Measurements from ENCODE around the gene AGRP.
A peak's percentile ranks its signal among the peaks of the same experiment; 100 is the strongest.

The AGRP gene

DNA sequence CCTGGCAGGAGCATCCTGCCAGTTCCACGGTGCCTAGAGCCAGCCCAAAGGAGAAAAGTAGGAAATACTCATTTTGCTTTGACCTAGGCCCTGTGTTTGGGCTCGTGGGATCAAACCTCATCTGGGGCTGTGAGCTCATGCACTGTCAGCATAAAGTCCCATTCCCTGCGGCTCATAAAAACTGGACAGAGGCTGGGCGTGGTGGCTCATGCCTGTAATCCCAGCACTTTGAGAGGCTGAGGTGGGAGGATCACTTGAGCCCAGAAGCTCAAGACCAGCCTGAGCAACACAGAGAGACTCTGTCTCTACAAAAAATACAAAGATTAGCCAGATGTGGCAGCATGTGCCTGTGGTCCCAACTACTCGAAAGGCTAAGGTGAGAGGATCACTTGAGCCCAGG lies 20.3 kb downstream of the AGRP start:
- DNase-seq (ENCODE audit: low spot score): no peak

DNA sequence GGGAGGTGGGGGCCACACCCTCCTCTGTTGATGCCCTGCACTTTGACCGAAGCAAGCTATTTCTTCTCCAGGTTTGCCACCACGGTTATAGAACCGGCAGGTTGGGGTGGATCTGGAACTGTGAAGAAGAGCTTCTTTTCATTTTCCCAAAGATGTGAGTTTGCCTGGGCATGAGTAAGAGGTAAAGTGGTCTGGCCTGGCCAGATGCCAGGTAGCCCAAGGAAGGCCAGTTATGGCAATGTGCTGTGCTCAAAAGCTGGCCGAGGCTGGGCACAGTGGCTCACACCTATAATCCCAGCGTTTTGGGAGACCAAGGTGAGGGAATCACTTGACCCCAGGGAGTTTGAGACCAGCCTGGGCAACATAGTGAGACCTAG lies 21.1 kb downstream of the AGRP start:
- no peak for DNase-seq (ENCODE audit: low spot score)

DNA sequence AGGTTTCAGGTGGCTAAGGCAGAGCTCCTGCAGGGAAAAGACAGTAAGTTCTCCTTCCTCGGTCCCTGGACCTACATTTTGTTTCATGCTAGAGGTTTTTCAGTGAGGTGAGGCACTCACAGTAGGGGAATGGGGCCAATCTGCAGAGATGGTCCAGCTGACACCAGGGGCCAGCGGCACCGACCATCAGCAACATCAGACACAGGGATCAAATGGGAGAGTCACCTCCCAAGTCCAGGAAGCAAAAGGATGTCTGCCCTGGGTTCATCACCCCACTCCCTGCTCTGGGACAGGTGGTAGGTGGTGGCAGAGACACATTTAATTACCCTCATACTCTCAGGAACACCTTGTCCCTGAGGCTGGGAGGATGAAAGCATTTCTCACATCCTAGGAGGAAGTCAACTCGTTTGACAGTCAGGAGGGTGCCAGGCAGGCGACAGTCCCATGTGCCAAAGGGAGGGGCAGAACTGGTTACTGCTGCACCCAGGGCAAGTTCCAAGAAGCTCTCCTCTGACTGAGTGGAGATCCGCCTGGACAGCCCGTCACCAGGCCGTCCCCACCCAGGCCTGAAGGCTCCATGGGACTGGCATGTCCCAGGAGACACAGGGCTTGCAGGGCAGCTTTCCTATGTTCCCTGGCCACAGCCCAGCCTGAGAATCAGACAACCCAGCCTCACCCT lies 21.6 kb downstream of the AGRP start:
- DNase-seq (ENCODE audit: low spot score): no peak

DNA sequence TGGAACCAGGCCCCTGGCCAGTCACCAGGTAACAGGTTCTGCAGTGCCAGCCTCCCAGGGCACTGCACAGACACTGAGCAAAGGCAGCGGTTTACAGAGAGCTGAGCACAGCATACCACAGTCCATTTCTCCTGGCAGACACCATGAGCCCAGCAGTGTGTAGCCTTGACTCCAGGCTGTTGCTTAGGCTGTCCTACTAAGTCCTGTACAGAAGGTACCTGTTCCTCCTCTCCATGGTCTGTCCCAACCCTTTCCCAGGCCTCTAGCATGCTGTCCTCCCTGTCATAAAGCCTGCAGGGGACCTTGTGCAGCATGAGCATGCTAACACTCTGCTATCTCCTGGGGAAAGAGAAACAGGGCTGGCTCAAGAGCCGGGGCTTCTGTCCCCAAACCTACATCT lies 22.4 kb downstream of the AGRP start:
- DNase-seq (ENCODE audit: low spot score): no peak

DNA sequence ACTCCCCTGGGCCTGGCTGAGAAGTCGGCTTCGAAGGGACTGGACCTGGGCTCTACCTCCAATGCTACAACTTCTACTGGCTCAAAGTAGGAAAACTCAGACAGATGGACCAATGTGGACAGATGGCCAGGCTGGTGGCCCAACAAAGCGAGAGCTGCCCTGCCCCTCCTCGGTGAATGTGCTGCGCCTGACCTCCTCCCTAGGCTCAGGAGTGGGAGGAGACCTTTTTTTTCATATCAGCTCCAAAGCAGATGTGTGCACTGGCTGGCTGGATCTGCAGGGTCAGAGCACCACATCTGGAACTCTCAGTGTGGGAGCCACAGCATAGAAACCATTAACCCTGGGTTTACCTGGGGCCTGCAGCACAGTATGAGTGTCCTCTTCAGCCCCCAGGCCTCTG lies 23.2 kb downstream of the AGRP start:
- no peak for DNase-seq (ENCODE audit: low spot score)

DNA sequence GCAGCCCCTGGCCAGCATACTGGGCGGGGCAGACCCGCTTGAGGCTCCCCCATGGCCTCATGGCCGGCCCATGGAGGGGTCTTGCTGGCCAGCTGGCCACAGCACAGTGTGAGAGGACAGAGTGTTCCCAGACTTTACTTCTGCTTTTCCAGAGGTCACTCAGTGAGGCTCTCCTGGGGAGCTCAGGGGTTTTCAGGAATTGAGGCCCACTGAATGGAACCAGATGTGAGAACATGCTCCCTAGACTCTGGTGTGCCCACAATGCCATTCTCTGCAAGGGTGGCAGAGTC lies 23.5 kb downstream of the AGRP start:
- DNase-seq (ENCODE audit: low spot score): no peak

DNA sequence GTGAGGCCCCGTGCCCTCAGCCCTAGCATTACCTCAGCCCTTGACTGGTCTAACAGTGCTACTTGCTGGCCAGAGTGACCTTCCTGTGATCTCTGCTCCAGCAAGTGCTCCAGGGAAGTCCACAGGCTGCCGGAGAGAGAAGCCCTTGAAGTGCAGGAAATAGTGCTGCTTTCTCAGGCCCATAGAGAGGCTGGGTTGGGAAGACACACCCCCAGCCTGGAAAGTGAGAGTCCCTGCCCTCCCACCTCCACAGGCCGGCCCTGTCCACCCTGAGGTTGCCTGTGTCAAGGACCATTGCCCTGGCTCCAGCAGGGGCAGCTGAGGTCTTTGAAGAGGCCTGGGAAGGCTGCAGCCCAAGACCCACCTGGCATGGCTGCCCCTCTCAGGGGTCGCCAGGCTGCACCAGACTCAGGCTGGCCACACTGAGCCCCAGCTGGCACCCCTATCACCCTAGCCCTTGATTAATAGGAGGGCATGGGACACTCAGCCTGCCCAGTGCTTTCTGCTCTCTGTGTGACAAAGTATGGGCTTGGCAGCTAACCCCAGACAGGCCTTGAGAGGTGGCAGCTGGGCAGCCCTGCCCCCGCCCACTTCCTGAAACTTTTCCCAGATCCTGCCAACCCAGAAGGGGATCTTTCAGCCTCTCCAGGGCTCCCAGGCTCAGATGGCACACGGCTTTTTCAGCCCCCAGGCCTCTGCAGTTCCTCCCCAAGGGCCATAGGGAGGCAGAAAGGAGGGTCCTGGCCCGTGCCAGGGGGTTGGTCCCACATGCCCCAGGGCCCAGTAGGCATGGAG lies 24.1 kb downstream of the AGRP start:
- DNase-seq (ENCODE audit: low spot score): no peak

DNA sequence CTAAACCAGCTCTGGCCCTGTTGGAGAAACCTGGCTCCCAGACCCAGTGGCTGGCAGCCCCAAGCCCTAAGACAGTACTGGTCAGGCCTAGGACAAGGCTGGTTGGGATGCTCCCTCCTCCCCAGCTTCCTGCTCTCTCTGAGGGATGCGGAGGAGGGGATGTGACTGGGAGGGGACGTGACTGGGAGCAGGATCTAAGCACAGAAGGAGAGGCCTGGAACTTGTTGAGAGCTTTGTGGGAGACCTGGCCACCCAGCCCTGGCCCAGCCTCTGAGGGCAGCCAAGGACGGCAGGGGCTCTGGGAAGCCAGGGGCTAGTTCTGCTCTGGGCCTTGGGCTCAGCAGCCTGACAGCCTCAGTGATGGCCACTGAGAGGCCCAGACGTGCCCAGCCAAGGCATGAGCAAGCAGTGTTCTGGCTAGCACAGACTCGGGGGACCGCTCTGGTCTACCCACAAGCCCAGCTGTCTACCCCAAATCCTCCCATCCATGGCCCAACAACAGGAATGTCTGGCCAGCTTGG lies 25.2 kb downstream of the AGRP start:
- DNase-seq (ENCODE audit: low spot score): no peak

DNA sequence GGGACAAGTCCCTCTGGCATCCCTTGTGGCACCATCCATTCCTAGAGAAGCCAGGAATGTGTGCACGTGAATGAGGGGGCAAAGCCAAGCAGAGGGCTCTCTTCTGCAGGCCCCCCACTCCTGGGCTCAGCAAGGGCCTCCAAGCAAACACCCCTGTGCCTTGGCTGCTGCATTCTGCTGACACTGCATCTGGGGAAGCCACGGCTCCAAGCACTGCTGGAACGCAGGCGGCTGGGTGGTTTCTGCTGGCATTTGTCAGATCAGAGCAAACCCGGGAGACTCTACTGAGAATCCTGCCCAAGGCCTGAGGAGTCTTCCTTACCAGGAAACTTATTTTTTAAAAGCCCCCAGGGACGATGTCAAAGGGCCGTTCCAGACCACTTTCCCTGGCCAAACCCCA lies 25.7 kb downstream of the AGRP start:
- DNase-seq (ENCODE audit: low spot score): no peak

DNA sequence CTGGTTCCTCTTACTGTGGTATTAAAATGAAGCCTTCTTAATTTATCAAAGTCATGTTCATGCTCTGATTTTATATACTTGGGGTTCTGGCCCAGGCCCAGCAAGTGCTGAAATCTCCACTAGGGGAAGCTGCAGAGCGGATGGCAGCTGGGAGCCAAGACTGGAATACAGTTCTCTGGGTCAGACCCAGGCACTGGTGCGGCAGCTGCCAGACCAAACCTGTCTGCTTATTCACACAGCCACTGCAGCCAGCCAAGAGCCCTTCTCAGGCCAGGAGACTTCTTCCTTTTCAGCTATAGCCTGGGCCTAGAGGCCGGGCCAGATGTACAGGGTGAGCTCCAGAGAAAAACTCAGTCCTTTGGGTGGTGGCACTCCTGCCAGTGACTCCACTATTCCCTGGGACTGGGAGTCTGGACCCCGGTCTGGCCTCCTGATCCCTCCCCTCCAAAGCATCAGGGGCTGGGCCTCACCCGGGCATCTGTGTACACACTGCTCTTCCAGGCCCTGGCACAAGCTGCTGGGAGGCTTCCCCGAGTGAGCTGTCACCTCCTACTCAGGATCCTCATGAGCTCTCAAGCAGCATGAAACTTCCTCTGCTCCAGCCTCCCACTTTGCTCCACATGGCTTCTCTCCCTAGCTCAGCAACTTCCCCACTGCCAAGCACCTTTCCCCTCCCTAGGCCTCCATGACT lies 26.8 kb downstream of the AGRP start:
- DNase-seq (ENCODE audit: low spot score): peak; percentile 49

DNA sequence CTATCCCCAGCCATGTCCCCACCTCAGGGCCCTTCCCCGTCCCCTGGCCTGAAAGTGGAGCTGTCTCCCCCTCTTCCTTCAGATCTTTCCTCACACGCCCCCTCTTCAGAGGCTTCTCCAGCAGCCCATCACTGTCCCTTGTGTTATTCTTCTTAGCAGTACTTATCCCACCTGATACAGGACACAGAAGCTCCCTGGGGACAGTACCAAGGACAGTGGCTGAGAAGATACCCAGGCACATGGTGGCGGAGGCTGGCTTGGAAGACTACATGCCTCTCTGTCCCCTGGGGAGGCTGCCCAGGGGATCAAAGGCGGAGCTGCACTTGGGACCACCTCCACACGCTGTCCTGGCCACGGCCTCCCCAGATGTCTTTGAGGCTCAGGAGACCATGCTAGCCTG lies 28.5 kb downstream of the AGRP start:
- no peak for DNase-seq (ENCODE audit: low spot score)

DNA sequence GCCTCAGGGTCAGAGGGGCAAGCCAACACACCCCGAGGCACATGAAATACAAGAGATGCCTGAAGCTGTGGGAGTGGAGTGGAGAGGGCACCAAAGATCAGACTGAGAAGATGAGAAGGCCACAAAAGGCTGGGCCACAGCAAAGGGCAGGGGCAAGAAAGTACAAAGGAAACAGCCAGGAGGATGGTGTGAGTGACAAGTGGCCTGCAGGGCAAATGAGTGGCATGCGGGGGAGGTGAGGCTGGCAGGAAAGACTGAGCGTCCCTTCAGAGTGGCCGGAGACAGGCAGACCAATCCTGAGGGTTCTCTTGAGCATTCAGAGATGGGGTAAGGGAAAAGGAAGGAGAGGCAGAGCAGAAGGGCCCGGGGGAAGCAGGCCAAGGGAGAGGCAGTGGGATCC lies 29.2 kb downstream of the AGRP start:
- no peak for DNase-seq (ENCODE audit: low spot score)

DNA sequence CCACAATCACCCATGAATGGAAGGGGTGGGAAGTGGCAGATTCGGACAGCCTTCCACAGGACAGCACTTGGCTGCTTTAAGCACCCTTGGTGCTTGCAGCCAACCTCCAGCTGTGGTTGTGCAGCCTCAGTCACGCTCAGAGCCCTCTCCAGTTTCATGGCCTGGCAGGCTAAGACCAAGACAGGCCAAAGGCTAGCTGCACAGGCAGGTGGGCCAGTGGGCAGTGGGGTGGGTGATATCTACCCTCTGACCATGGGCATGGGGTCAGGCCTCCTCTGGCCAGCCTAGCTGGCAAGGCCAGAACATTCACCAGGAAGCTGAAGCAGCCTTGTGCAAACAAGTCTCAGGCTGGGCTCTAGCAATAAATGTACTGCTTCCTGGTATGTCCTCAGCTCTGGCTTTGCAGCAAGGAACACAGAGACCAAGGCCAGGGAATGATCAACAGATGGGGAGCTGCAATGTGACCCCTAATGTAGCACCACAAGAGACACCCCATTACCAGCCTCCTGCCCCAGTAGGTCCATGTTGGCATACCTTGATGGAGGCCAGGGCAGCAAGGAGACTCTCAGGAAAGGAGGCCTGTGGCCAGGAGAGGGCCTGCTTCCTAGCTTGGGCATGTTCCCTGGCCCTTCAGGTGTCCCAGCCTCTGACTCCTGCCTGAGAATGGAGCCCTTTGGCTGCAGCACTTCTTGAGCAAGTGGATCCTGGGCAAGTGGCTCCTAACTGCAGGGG lies 31.5 kb downstream of the AGRP start:
- no peak for DNase-seq (ENCODE audit: low spot score)

DNA sequence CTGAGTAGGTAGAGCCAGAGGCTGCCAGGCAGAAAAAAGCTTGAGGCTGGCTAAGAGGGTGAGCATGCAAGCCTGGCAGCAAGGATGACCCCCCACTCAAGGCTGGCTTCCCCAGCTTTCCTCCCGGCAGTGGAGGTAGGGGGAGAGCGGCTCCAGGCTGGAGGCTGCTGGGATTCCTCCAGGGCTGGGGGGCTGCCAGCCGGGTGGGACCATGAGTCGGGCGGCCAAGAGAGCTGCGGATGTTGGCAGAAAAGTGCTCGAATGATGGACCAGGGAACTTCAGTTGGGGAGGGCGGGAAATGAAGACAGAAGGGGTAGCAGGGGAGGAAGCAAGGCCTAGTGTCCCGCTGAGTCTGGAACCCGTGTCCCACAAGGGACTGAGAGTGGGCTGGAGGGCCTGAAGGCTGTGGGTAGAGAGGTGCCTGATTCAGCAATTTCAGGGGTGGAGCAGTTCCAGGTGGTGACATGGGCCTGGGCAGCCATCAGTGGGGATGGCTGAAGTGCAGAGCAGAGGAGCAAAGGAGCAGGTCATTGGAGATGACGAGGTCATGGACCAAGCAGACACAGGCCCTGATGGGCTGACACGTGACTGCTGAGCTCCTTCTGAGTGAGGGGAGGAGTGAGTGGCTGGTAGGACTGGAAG lies 32.2 kb downstream of the AGRP start:
- DNase-seq (ENCODE audit: low spot score): no peak

DNA sequence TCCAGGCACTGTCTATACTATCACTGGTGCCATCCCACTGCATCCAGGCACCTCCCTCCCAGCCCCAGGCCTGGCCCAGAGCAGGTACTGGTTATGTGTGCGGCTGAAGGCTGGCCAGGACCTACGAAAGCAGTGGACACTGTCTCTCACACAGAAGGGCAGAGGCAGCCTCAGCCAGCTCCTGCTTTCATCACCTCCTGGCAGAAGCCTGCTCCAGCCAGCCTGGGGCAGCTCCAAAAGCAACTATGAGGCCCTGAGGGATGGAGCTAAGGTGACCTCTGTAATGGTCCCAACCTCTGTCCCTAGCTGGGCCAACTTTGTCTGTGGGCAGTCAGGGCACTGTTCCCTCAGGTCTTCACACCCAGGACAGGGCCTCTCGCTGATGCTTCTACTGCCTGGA lies 33.6 kb downstream of the AGRP start:
- no peak for DNase-seq (ENCODE audit: low spot score)

DNA sequence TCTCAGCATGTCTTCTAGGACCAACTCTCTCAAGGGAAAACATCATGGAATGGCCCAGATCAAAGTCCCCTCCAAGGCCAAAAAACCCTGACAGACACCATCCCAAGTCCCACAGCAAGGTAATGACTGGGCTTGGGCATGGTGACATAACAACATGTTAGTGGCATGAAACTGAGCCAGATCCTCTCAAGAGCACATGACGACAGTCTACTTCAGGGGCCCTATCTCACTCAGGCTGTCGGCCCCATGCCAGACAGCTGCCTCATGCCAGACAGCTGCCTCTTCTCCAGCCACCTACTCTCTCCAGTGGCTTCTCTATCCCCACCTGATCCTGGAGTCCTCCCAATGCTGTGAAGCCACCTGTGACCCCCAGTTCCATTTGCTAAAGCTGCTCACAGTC lies 34.0 kb downstream of the AGRP start:
- no peak for DNase-seq (ENCODE audit: low spot score)

DNA sequence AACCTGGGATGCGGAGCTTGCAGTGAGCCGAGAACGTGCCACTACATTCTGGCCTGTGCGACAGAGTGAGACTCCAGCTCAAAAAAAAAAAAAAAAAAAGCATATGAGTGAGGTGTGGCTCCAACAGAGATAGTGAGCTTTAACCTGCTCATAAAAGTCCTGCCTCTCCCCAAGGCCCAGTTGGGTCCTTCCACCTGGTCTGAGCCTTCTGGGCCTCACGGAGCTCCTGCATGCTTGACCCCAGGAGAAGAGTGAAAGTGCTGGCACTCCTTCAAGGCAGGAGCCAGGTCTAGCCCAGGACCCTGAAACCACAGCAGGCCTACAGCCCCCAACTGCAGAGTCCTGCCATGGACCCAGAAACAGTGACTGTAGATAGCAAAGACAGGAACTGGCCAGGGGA lies 34.8 kb downstream of the AGRP start:
- DNase-seq (ENCODE audit: low spot score): no peak

DNA sequence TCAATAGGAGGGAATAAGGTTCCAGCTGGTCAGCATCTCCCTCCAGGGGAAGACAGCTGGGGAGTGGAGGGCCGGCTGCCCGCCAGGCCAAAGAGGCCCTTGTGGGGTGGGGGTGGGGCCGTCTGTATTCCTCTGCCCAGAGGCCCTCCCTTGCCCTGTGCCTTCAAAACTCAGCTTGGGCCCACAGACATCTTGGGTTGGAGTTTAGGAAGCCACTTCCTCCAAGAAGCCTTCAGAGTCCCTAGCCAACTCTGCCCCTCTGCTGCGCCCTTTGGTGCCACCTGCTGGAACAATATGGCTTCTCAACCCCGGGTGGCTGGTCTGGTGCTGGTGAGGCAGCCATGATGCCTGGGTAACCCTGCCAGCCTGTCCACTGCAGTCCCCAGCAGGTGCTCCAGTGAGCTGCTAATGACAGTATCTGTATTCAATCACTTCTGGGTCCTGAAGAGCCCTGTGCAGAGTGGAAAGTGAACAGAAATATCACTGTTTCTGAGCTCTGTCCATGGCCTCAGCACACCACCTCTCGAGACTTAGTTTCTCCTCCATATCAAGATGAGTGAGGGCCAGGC lies 35.8 kb downstream of the AGRP start:
- DNase-seq (ENCODE audit: low spot score): peak; percentile 79

DNA sequence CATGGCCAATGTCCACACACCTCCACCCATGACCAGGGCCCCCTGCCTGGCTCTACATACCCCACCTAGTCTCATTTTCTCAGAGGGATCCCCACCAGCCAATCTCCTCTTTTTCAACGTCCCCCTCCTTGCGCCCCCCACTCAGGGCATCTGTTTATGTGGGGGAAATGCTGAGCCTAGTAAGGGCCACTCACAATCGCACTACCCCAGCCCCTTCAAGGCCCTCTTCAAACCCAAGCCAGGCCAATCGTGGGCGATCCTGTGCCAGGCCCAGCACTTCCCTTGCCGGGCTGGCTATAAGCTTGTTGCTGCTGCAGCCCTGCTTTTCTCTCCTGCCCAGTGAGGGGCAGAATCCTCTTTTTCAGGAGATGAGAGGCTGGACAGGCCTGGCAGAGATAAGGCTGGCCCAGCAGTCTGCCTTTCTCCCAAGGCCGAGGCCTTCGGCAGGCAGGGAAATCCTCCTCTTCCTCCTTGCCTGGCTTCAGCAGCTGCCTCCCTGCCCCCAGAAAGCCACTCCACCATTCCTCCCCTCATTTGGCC lies 36.3 kb downstream of the AGRP start:
- DNase-seq (ENCODE audit: low spot score): no peak

DNA sequence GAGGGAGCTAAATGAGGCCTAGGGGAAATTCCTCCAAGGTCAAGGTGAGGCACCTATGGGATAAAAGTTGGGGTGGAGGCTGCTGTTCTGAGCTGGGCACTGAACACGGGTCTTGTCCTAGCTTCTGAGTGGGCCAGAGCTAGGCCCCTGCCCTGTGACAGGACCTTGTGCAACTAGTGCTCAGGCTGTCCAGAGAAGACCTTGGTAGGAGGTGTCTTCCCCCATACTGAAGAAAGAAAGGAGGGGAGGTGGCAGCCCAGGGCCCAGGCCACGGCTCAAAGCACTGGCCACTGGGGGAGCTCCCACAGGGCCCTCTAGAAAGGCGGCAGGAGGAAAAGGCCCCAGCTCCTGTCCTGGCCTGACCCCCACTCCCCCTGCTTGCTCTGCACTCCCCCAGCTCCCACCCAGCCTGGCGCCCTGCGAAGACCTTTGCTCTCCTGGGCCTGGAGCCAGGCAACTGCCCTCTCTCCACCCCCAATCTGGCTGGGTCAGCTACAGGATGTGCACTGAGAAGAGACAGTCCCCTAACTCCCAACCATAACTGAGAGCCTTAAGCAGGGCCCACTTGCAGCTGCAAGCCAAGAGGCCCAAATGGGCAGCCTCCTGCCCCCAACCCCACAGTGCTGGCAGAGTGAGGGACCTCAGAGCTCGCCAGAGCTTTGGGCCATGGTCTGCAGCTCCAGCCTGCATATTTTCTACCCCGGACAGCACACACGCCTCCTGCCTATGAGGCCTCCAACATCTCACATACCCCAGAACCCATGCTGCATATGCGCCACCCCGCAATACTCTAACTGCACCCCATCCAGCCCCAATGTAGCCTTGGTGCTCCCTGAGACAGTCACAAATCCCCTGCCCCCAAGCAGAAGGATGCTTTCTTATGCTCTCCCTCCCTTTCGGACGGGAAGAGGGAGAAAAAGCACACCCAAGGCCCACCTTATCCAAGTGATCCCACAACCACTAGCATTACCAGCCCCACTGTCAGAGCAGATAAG lies 37.1 kb downstream of the AGRP start:
- DNase-seq (ENCODE audit: low spot score): no peak

All from NAMALWA (cell line).